ENCODE results near the gene FLT1.

DNA sequence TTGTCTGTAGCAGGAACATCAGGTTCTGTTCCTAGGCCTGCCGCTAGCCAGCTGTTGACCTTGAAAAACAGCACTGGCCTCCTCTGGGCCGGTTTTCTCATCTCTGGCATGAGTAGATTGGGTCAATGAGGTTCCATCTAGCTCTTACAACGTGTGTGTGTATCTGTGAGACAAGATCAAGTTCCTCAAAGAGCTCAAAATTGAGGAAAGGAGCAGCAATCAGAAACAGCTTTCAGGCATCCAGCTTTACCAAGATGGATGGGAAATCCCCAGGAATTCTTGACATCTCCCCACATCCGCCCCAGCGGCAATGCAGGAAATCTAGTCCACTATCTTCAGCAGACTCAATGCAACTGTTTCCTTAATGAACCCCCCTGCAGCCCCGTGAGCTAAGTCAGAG lies 4.9 kb downstream of the FLT1 start:
- TF ChIP-seq, protein P1, sequence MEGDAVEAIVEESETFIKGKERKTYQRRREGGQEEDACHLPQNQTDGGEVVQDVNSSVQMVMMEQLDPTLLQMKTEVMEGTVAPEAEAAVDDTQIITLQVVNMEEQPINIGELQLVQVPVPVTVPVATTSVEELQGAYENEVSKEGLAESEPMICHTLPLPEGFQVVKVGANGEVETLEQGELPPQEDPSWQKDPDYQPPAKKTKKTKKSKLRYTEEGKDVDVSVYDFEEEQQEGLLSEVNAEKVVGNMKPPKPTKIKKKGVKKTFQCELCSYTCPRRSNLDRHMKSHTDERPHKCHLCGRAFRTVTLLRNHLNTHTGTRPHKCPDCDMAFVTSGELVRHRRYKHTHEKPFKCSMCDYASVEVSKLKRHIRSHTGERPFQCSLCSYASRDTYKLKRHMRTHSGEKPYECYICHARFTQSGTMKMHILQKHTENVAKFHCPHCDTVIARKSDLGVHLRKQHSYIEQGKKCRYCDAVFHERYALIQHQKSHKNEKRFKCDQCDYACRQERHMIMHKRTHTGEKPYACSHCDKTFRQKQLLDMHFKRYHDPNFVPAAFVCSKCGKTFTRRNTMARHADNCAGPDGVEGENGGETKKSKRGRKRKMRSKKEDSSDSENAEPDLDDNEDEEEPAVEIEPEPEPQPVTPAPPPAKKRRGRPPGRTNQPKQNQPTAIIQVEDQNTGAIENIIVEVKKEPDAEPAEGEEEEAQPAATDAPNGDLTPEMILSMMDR (IDR thresholded peaks at IDR 0.05): no peak
- TF ChIP-seq POLR2A (IDR thresholded peaks at IDR 0.05): no peak
- TF ChIP-seq POLR2AphosphoS5 (IDR thresholded peaks at IDR 0.05): no peak

Measured in breast epithelium (tissue), 3 donors.